Type B pancreatic cell (in vitro differentiated cells): ENCODE results near the gene PALM. TPM values are rescaled to one million over a fixed set of nuclear protein-coding genes. Genes with fewer than 3 reads are reported as not detected.

Experiments used
- DNase-seq: peaks from one replicate; pipeline ENCODE4 v3.0.0; 2021; ENCODE audit warnings: mixed read lengths; ENCODE audit not compliant: unreplicated experiment; ENCODE audit errors: extremely low spot score
- H3K27ac Mint-ChIP-seq: 2 replicates; pipeline ENCODE4 v1.8.0; 2021; ENCODE audit warnings: mild to moderate bottlenecking, mixed read lengths
- H3K27me3 Mint-ChIP-seq: 2 replicates; pipeline ENCODE4 v1.8.0; 2021; ENCODE audit warnings: mixed read lengths
- H3K36me3 Mint-ChIP-seq: 2 replicates; pipeline ENCODE4 v1.8.0; 2021; ENCODE audit warnings: mixed read lengths
- H3K4me1 Mint-ChIP-seq: one replicate; pipeline ENCODE4 v1.8.0; 2021; ENCODE audit warnings: mixed read lengths; ENCODE audit not compliant: unreplicated experiment
- H3K4me3 Mint-ChIP-seq: 2 replicates; pipeline ENCODE4 v1.8.0; 2021; ENCODE audit warnings: mild to moderate bottlenecking, mixed read lengths
- H3K9me3 Mint-ChIP-seq: 2 replicates; pipeline ENCODE4 v1.8.0; 2021; ENCODE audit warnings: mixed read lengths
- total RNA-seq: library from RNA; stranded (reverse); gene quantifications from 2 replicates; pipeline ENCODE4 v1.2.1, GENCODE V29; 2021; ENCODE audit warnings: low replicate concordance
- TF ChIP-seq, protein P1 (sequence below): fragments of 200-600 bp; sonication (generic); conservative IDR thresholded peaks from 2 replicates; pipeline ENCODE4 v1.5.0; 2021; ENCODE audit warnings: antibody characterized with exemption, mild to moderate bottlenecking

PALM gene
- total RNA-seq, 1 donor from 2014 or later, result 64.1 TPM

DNA sequence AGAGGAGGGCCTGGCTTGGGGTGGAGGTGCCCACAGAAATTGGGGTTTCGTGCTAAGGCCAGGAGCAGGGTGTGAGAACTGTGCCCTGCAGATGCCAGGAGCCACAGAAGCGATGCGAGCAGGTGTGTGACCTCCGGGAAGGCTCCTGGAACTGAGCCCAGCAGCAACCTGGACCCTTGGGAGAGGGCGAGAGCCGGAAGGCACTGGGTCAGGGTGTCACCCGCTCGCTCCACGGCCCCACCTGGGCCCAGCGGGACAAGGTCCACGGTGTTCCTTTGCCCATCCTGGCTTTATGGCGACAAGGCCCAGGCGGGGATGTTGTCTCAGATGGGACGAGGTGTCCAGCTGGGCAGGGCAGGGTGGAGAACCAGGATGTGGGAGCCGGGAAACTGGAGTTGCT, 46.3 kb downstream of the PALM start:
- DNase-seq, result no peak
- no peaks in the 10 kb centered on the region for H3K36me3 Mint-ChIP-seq
- H3K4me3 Mint-ChIP-seq, result no peak overlapping the region
- H3K4me1 Mint-ChIP-seq, result peaks cover 7% of the 10 kb centered on the region
- no peaks in the 10 kb centered on the region for H3K9me3 Mint-ChIP-seq
- no peaks in the 10 kb centered on the region for H3K27me3 Mint-ChIP-seq
- TF ChIP-seq, protein P1, sequence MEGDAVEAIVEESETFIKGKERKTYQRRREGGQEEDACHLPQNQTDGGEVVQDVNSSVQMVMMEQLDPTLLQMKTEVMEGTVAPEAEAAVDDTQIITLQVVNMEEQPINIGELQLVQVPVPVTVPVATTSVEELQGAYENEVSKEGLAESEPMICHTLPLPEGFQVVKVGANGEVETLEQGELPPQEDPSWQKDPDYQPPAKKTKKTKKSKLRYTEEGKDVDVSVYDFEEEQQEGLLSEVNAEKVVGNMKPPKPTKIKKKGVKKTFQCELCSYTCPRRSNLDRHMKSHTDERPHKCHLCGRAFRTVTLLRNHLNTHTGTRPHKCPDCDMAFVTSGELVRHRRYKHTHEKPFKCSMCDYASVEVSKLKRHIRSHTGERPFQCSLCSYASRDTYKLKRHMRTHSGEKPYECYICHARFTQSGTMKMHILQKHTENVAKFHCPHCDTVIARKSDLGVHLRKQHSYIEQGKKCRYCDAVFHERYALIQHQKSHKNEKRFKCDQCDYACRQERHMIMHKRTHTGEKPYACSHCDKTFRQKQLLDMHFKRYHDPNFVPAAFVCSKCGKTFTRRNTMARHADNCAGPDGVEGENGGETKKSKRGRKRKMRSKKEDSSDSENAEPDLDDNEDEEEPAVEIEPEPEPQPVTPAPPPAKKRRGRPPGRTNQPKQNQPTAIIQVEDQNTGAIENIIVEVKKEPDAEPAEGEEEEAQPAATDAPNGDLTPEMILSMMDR, result no peak
- H3K27ac Mint-ChIP-seq, result no peak overlapping the region

DNA sequence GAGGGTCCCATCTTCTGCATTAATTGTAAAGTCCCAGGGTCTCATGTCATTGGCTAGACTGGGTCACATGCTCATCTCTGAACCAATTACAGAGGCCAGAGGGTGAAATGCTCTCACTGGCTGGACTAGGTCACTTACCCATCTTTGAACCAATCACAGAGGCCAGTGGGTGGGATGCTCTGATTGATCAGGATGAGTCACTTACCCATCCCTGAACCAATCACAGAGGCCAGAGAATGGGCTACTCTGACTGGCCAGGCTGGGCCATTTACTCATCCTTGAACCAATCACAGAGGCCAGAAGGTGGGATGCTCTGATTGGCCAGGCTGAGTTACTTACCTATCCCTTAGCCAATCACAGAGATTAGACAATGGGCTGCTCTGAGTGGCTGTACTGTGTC, 47.5 kb downstream of the PALM start:
- Mint-ChIP-seq H3K4me3 (no peak overlapping the region), H3K36me3 (no peaks in the 10 kb centered on the region), H3K4me1 (peaks cover 7% of the 10 kb centered on the region), H3K27ac (no peak overlapping the region), H3K9me3 (no peaks in the 10 kb centered on the region), H3K27me3 (no peaks in the 10 kb centered on the region)
- no peak for DNase-seq
- TF ChIP-seq, protein P1, result no peak

DNA sequence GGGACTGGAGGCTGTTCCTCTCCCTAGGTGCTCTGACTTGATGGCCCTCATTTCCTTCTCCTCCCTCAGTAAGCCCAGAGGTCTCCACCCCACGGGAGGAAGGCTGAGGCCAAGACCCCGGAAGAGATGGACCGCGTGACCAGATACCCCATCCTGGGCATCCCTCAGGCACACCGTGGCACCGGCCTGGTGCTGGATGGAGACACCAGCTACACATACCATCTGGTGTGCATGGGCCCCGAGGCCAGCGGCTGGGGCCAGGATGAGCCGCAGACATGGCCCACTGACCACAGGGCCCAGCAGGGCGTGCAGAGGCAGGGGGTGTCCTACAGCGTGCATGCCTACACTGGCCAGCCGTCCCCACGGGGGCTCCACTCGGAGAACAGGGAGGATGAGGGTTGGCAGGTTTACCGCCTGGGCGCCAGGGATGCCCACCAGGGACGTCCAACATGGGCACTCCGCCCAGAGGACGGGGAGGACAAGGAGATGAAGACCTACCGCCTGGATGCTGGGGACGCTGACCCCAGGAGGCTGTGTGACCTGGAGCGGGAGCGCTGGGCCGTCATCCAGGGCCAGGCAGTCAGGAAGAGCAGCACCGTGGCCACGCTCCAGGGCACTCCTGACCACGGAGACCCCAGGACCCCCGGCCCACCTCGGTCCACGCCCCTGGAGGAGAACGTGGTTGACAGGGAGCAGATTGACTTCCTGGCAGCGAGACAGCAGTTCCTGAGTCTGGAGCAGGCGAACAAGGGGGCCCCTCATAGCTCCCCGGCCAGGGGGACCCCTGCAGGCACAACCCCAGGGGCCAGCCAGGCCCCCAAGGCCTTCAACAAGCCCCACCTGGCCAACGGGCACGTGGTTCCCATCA, 48.3 kb downstream of the PALM start:
- no peak for DNase-seq
- TF ChIP-seq, protein P1, result no peak

DNA sequence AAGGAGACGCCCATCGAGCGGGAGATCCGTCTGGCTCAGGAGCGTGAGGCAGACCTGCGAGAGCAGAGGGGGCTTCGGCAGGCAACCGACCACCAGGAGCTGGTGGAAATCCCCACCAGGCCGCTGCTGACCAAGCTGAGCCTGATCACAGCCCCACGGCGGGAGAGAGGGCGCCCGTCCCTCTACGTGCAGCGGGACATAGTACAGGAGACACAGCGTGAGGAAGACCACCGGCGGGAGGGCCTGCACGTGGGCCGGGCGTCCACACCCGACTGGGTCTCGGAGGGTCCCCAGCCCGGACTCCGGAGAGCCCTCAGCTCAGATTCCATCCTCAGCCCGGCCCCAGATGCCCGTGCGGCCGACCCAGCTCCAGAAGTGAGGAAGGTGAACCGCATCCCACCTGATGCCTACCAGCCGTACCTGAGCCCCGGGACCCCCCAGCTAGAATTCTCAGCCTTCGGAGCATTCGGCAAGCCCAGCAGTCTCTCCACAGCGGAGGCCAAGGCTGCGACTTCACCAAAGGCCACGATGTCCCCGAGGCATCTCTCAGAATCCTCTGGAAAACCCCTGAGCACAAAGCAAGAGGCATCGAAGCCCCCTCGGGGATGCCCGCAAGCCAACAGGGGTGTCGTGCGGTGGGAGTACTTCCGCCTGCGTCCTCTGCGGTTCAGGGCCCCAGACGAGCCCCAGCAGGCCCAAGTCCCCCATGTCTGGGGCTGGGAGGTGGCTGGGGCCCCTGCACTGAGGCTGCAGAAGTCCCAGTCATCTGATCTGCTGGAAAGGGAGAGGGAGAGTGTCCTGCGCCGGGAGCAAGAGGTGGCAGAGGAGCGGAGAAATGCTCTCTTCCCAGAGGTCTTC, 49.3 kb downstream of the PALM start:
- no peak for DNase-seq
- Mint-ChIP-seq H3K4me3 (no peak overlapping the region), H3K9me3 (no peaks in the 10 kb centered on the region), H3K27ac (no peak overlapping the region), H3K36me3 (no peaks in the 10 kb centered on the region), H3K4me1 (peaks cover 5% of the 10 kb centered on the region), H3K27me3 (no peaks in the 10 kb centered on the region)
- TF ChIP-seq, protein P1, result no peak

More for the DNA sequence above, 48.3 kb downstream of the PALM start:
- Mint-ChIP-seq H3K4me1 (peaks cover 7% of the 10 kb centered on the region), H3K9me3 (no peaks in the 10 kb centered on the region), H3K4me3 (no peak overlapping the region), H3K27me3 (no peaks in the 10 kb centered on the region), H3K36me3 (no peaks in the 10 kb centered on the region), H3K27ac (no peak overlapping the region)

DNA sequence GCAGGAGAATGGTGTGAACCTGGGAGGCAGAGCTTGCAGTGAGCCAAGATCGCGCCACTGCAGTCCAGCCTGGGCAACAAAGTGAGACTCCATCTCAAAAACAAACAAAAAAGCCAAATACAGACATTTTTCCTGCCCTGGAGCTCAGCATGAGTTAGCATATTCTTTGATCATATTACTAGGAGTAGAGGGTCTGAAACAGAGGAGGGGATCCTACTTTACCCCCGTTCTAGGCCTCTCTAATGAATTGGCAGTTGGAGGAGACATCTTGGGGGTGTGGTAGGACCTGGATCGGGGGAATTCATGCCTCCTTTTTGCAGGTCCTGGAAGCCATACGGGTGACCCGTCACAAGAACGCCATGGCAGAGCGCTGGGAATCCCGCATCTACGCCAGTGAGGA, 54.4 kb downstream of the PALM start:
- Mint-ChIP-seq H3K4me3 (no peak overlapping the region), H3K27me3 (no peaks in the 10 kb centered on the region), H3K9me3 (no peaks in the 10 kb centered on the region), H3K27ac (no peak overlapping the region), H3K4me1 (peaks cover 3% of the 10 kb centered on the region), H3K36me3 (no peaks in the 10 kb centered on the region)
- TF ChIP-seq, protein P1, result no peak
- DNase-seq, result no peak
